HepG2 (cell line): Measurements from ENCODE around the gene SFPQ. TPM values are rescaled to one million over a fixed set of nuclear protein-coding genes. Genes with fewer than 3 reads are reported as not detected.

ENCODE experiments used
- AGO2 ChIP-seq: fragments of 200-400 bp; formaldehyde crosslinking; optimal IDR thresholded peaks from 2 replicates; pipeline ENCODE3; 2017; ENCODE audit warnings: mild to moderate bottlenecking, low read depth, low read length, moderate library complexity
- ARID4A ChIP-seq: sonication (generic); formaldehyde crosslinking; IDR thresholded peaks from 2 replicates; pipeline ENCODE4 v1.5.0; 2020; ENCODE audit warnings: mild to moderate bottlenecking, missing genetic modification reagents, borderline replicate concordance
- ASH2L ChIP-seq: fragments of 300-600, 200-600 bp; sonication (generic); IDR thresholded peaks from 2 replicates; pipeline ENCODE4 v1.7.0; 2017; ENCODE audit warnings: low read depth, mild to moderate bottlenecking, moderate library complexity, mixed read lengths, low read length; ENCODE audit not compliant: insufficient read length
- ATF3 ChIP-seq: sonication (generic); formaldehyde crosslinking; IDR thresholded peaks from 2 replicates; pipeline ENCODE4 v1.4.0; 2020; ENCODE audit warnings: missing genetic modification reagents
- ATF4 ChIP-seq, 2 experiments: fragments of 450-650 bp in 1 of 2; sonication (generic) in 1 of 2; formaldehyde crosslinking; IDR thresholded peaks; 2 replicates each; pipeline versions ENCODE4 v1.5.0 to v1.8.0; 2020 to 2022; ENCODE audit warnings: mild to moderate bottlenecking in 1 of 2, missing genetic modification reagents in 1 of 2
- CBFB ChIP-seq: sonication (generic); formaldehyde crosslinking; IDR thresholded peaks from 2 replicates; pipeline ENCODE4 v1.4.0; 2020; ENCODE audit warnings: missing genetic modification reagents
- CHD4 ChIP-seq: fragments of 200-600 bp; sonication (generic); IDR thresholded peaks from 2 replicates; pipeline ENCODE4 v1.7.0; 2017; ENCODE audit warnings: mild to moderate bottlenecking, low read length, borderline replicate concordance
- CREB1 ChIP-seq, 2 experiments: fragments of 450-650 bp in 1 of 2; IDR thresholded peaks; 2 replicates each; pipeline ENCODE4 v1.6.1; 2016 to 2017; ENCODE audit warnings: control low read depth in 1 of 2, mild to moderate bottlenecking in 1 of 2, missing compliant biosample characterization in 1 of 2, missing genetic modification characterization in 1 of 2
- FOSL1 ChIP-seq: sonication (generic); formaldehyde crosslinking; IDR thresholded peaks from 2 replicates; pipeline ENCODE4 v1.9.0; 2021; ENCODE audit warnings: missing genetic modification reagents, borderline replicate concordance
- HDAC2 ChIP-seq: sonication (generic); formaldehyde crosslinking; IDR thresholded peaks from 2 replicates; pipeline ENCODE4 v1.4.0; 2020; ENCODE audit warnings: missing genetic modification reagents
- HOXA5 ChIP-seq: sonication (generic); formaldehyde crosslinking; IDR thresholded peaks from 2 replicates; pipeline ENCODE4 v1.4.0; 2020; ENCODE audit warnings: missing genetic modification reagents
- KDM6A ChIP-seq: IDR thresholded peaks from 2 replicates; pipeline ENCODE4 v1.6.1; 2016; ENCODE audit warnings: low read depth
- KLF12 ChIP-seq: sonication (generic); formaldehyde crosslinking; IDR thresholded peaks from 2 replicates; pipeline ENCODE4 v1.4.0; 2020; ENCODE audit warnings: missing genetic modification reagents, borderline replicate concordance
- KMT2B ChIP-seq: IDR thresholded peaks from 2 replicates; pipeline ENCODE4 v1.6.1; 2016; ENCODE audit warnings: missing genetic modification reagents, missing compliant biosample characterization
- MAFG ChIP-seq: sonication (generic); formaldehyde crosslinking; IDR thresholded peaks from 2 replicates; pipeline ENCODE4 v1.5.1; 2020; ENCODE audit warnings: mild to moderate bottlenecking, missing genetic modification reagents
- MLX ChIP-seq: IDR thresholded peaks from 2 replicates; pipeline ENCODE4 v1.6.1; 2016
- MTF1 ChIP-seq: sonication (generic); formaldehyde crosslinking; IDR thresholded peaks from 2 replicates; pipeline ENCODE4 v1.5.0; 2020; ENCODE audit warnings: missing genetic modification reagents
- POGZ ChIP-seq: sonication (generic); formaldehyde crosslinking; IDR thresholded peaks from 2 replicates; pipeline ENCODE4 v1.4.0; 2020; ENCODE audit warnings: mild to moderate bottlenecking, missing genetic modification reagents
- SALL1 ChIP-seq: sonication (generic); formaldehyde crosslinking; IDR thresholded peaks from 2 replicates; pipeline ENCODE4 v1.8.0; 2022; ENCODE audit warnings: mild to moderate bottlenecking, missing genetic modification reagents
- SAP130 ChIP-seq: IDR thresholded peaks from 2 replicates; pipeline ENCODE4 v1.6.1; 2016; ENCODE audit warnings: low read depth
- STAG1 ChIP-seq: sonication (generic); formaldehyde crosslinking; IDR thresholded peaks from 2 replicates; pipeline ENCODE4 v1.4.0; 2020; ENCODE audit warnings: missing genetic modification reagents
- THAP7 ChIP-seq: sonication (generic); formaldehyde crosslinking; IDR thresholded peaks from 2 replicates; pipeline ENCODE4 v1.8.1; 2023; ENCODE audit warnings: mild to moderate bottlenecking, missing genetic modification reagents
- TSC22D2 ChIP-seq: sonication (generic); formaldehyde crosslinking; IDR thresholded peaks from 2 replicates; pipeline ENCODE4 v1.5.1; 2020; ENCODE audit warnings: missing genetic modification reagents, mild to moderate bottlenecking, borderline replicate concordance
- ZNF776 ChIP-seq: sonication (generic); formaldehyde crosslinking; IDR thresholded peaks from 2 replicates; pipeline ENCODE4 v1.4.0; 2020; ENCODE audit warnings: mild to moderate bottlenecking, missing genetic modification reagents
- polyA plus RNA-seq, 8 experiments: library from polyadenylated mRNA; depleted of rRNA in 3 of 8; stranded (reverse) in 7 of 8; unstranded in 1 of 8; fragments of >200 nt; fragmentation: Illumina TruSeq in 4 of 8; extraction: Trizol in 4 of 8; gene quantifications; 2 replicates each; pipeline versions ENCODE4 v1.2.1 to v1.2.3, GENCODE V29; 2011 to 2016; ENCODE audit warnings: low read depth in 4 of 8, missing spikeins in 1 of 8, mixed read lengths in 1 of 8; ENCODE audit not compliant: insufficient read depth in 1 of 8
- total RNA-seq, 5 experiments: library from RNA; depleted of rRNA; stranded (reverse); fragments of >200 nt; fragmentation: Illumina TruSeq; extraction: Trizol; gene quantifications; 2 replicates each; pipeline ENCODE4 v1.2.3, GENCODE V29; 2016; ENCODE audit warnings: low read depth in 1 of 5

SFPQ gene
- total and polyA plus RNA-seq, 2 of the 13 experiments (the other 11 are each of a cell fraction or from before 2014, with no cell fraction given) = 101 to 292 TPM

GRCh38 chr1:35188578-35189392 is 4.2 kb downstream of the SFPQ start (continued):
- peak; percentile 47; the same call in 1 of the 2 replicates for TF ChIP-seq ARID4A (CRISPR knock-in tag)
- TF ChIP-seq CHD4 = 0 out of 2 replicates have a peak, but pooled peaks have one; percentile 59
- no peak for TF ChIP-seq ZNF776 (CRISPR knock-in tag)
- TF ChIP-seq ATF3 (CRISPR knock-in tag) = 0 out of 2 replicates have a peak, but pooled peaks have one; percentile 29
- 0 out of 2 replicates have a peak, but pooled peaks have one; percentile 48 for TF ChIP-seq HOXA5
- no peak for TF ChIP-seq FOSL1 (CRISPR knock-in tag)
- 0 out of 2 replicates have a peak, but pooled peaks have one; percentile 27 for TF ChIP-seq HDAC2 (CRISPR knock-in tag)
- no peak for TF ChIP-seq MLX (CRISPR knock-in tag)
- peak; percentile 45; the same call in 1 of the 2 replicates for TF ChIP-seq SALL1 (CRISPR knock-in tag)
- TF ChIP-seq KMT2B (CRISPR knock-in tag) = no peak
- TF ChIP-seq POGZ (CRISPR knock-in tag) = peak; percentile 86
- TF ChIP-seq AGO2 = peak; percentile 50
- TF ChIP-seq KLF12 (CRISPR knock-in tag) = no peak
- TF ChIP-seq ATF4 (CRISPR knock-in tag; IDR thresholded peaks at IDR 0.05) = no peak
- no peak for TF ChIP-seq MAFG (CRISPR knock-in tag)
- TF ChIP-seq MTF1 (CRISPR knock-in tag) = no peak
- TF ChIP-seq ASH2L = peak; percentile 11
- TF ChIP-seq CREB1 (IDR thresholded peaks at IDR 0.05) = no peak
- TF ChIP-seq CREB1 (CRISPR knock-in tag; IDR thresholded peaks at IDR 0.05) = 0 out of 2 replicates have a peak, but pooled peaks have one; percentile 3
- TF ChIP-seq KDM6A (CRISPR knock-in tag) = no peak
- TF ChIP-seq STAG1 (CRISPR knock-in tag) = no peak
- no peak for TF ChIP-seq TSC22D2
- TF ChIP-seq CBFB = no peak
- no peak for TF ChIP-seq THAP7
- TF ChIP-seq SAP130 (CRISPR knock-in tag) = peak; percentile 46; the same call in 1 of the 2 replicates
